HCT116 (cell line): ENCODE results near the gene FAP. TPM values are rescaled to one million over a fixed set of nuclear protein-coding genes. Genes with fewer than 3 reads are reported as not detected.

Source experiments
- ATAC-seq: fragments of 200-7000 bp; cut with Tn5 transposase; 2 replicates; pipeline ENCODE4 v1.9.1; 2020; ENCODE audit warnings: mild to moderate bottlenecking, moderate library complexity
- BruUV-seq: library from RNA; stranded (reverse); fragments of 400-500 nt; replicated peaks from 2 replicates; lab custom pipeline; 2021; lab: Mats Ljungman, UMichigan
- CTCF ChIA-PET: fragments of 300-600 bp; sonication (Branson Sonifier 250); formaldehyde crosslinking; loops from one replicate; lab custom pipeline; 2021; ENCODE audit warnings: antibody characterized with exemption; lab: Charles Lee
- POLR2A ChIA-PET: fragments of 300-600, 350-600 bp; sonication (Branson Sonifier 250); formaldehyde crosslinking; loops from one replicate; lab custom pipeline; 2021; ENCODE audit warnings: antibody characterized with exemption; lab: Charles Lee
- RAD21 ChIA-PET, 2 experiments: fragments of 300-600 bp; sonication (Branson Sonifier 250); formaldehyde crosslinking; loops; one replicate each; lab custom pipeline; 2023; ENCODE audit warnings: low total read pairs in 2 of 2; ENCODE audit not compliant: uncharacterized antibody in 2 of 2, unreplicated experiment in 2 of 2, low non-redundant PET in 1 of 2; lab: Charles Lee
- DNase-seq: peaks from one replicate; pipeline ENCODE4 v3.0.0-alpha.2; 2010; ENCODE audit warnings: low read depth, low spot score
- H2AFZ ChIP-seq: fragments of 200-600 bp; shearing (Covaris generic), sonication (generic); 2 replicates; pipeline ENCODE4 v1.6.1; 2017; ENCODE audit warnings: low read depth, mixed run types, mixed read lengths, antibody characterized with exemption, low read length; ENCODE audit not compliant: poor library complexity, severe bottlenecking
- H3K27ac ChIP-seq: 2 replicates; pipeline ENCODE4 v1.5.1; 2012; ENCODE audit warnings: low read depth, low read length
- H3K27me3 ChIP-seq: fragments of 200-600 bp; sonication (generic); 2 replicates; pipeline ENCODE4 v1.6.1; 2016; ENCODE audit warnings: mixed run types, low read length, mixed read lengths; ENCODE audit not compliant: insufficient read depth
- H3K36me3 ChIP-seq, 2 experiments: fragments of 200-500 bp in 1 of 2; fragments of 200-600 bp in 1 of 2; sonication (Bioruptor generic) in 1 of 2; sonication (generic) in 1 of 2; 2 replicates each; pipeline versions ENCODE4 v1.5.1 to v1.6.1; 2014 to 2016; ENCODE audit warnings: low read length in 2 of 2, inconsistent platforms in 1 of 2, mixed read lengths in 1 of 2, mixed run types in 1 of 2; ENCODE audit not compliant: insufficient read depth in 2 of 2, control insufficient read depth in 1 of 2
- H3K4me1 ChIP-seq, 2 experiments: fragments of 200-600 bp in 1 of 2; sonication (generic) in 1 of 2; 2 replicates each; pipeline versions ENCODE4 v1.5.1 to v1.6.1; 2012 to 2017; ENCODE audit warnings: low read length in 2 of 2, inconsistent platforms in 1 of 2, mild to moderate bottlenecking in 1 of 2, mixed read lengths in 1 of 2, mixed run types in 1 of 2, moderate library complexity in 1 of 2; ENCODE audit not compliant: insufficient read depth in 2 of 2, control insufficient read depth in 1 of 2
- H3K4me2 ChIP-seq: fragments of 200-600 bp; sonication (generic); 2 replicates; pipeline ENCODE4 v1.6.1; 2017; ENCODE audit warnings: mixed run types, low read length, mixed read lengths
- H3K4me3 ChIP-seq, 2 experiments: fragments of 200-600 bp in 1 of 2; sonication (generic) in 1 of 2; replicated peaks in 1 of 2; 2 replicates each; pipeline ENCODE4 v1.5.1; 2011 to 2016; ENCODE audit warnings: low read length in 2 of 2, control low read depth in 1 of 2, low read depth in 1 of 2, mild to moderate bottlenecking in 1 of 2, mixed read lengths in 1 of 2, mixed run types in 1 of 2
- H3K79me2 ChIP-seq: fragments of 200-600 bp; sonication (generic); 2 replicates; pipeline ENCODE4 v1.6.1; 2017; ENCODE audit warnings: mild to moderate bottlenecking, mixed run types, low read length, moderate library complexity, mixed read lengths; ENCODE audit not compliant: insufficient read depth
- H3K9ac ChIP-seq: fragments of 200-600 bp; sonication (generic); 2 replicates; pipeline ENCODE4 v1.6.1; 2016; ENCODE audit warnings: low read length, mixed read lengths
- H3K9me2 ChIP-seq: fragments of 200-600 bp; sonication (generic), shearing (Covaris generic); 2 replicates; pipeline ENCODE4 v1.6.1; 2017; ENCODE audit warnings: mixed run types, mild to moderate bottlenecking, moderate library complexity; ENCODE audit not compliant: insufficient read depth
- H3K9me3 ChIP-seq, 2 experiments: fragments of 200-500 bp in 1 of 2; fragments of 200-600 bp in 1 of 2; sonication (Bioruptor generic) in 1 of 2; sonication (generic) in 1 of 2; 2 replicates each; pipeline ENCODE4 v1.6.1; 2014 to 2017; ENCODE audit warnings: low read length in 2 of 2, mixed read lengths in 2 of 2, inconsistent platforms in 1 of 2, low read depth in 1 of 2, mild to moderate bottlenecking in 1 of 2, mixed run types in 1 of 2, moderate library complexity in 1 of 2; ENCODE audit not compliant: control insufficient read depth in 1 of 2, insufficient read depth in 1 of 2
- H4K20me1 ChIP-seq: fragments of 200-600 bp; sonication (generic), shearing (Covaris generic); 2 replicates; pipeline ENCODE4 v1.6.1; 2017; ENCODE audit warnings: mixed run types, mild to moderate bottlenecking, moderate library complexity; ENCODE audit not compliant: insufficient read depth
- CEBPB ChIP-seq: IDR thresholded peaks from 2 replicates; pipeline ENCODE4 v1.6.1; 2012; ENCODE audit warnings: low read depth
- ELF1 ChIP-seq: IDR thresholded peaks from 2 replicates; pipeline ENCODE4 v1.6.1; 2012; ENCODE audit warnings: low read depth, borderline replicate concordance
- EZH2phosphoT487 ChIP-seq: fragments of 200-600 bp; IDR thresholded peaks from 2 replicates; pipeline ENCODE4 v1.6.1; 2018; ENCODE audit warnings: antibody characterized with exemption, borderline replicate concordance
- JUND ChIP-seq: IDR thresholded peaks from 2 replicates; pipeline ENCODE4 v1.6.1; 2012
- POLR2AphosphoS5 ChIP-seq: IDR thresholded peaks from 2 replicates; pipeline ENCODE4 v1.6.1; 2011; ENCODE audit warnings: mild to moderate bottlenecking, low read depth, low read length, moderate library complexity
- RAD21 ChIP-seq: IDR thresholded peaks from 2 replicates; pipeline ENCODE4 v1.6.1; 2012; ENCODE audit warnings: low read depth, mild to moderate bottlenecking
- REST ChIP-seq: IDR thresholded peaks from 2 replicates; pipeline ENCODE4 v1.6.1; 2012; ENCODE audit warnings: low read depth
- SP1 ChIP-seq: IDR thresholded peaks from 2 replicates; pipeline ENCODE4 v1.6.1; 2012; ENCODE audit warnings: low read depth
- ZFX ChIP-seq: fragments of 450-650 bp; IDR thresholded peaks from 2 replicates; pipeline ENCODE4 v1.6.1; 2017
- ZNF274 ChIP-seq: fragments of 200-500 bp; sonication (Bioruptor generic); IDR thresholded peaks from 2 replicates; pipeline ENCODE4 v1.6.1; 2014; ENCODE audit warnings: mild to moderate bottlenecking, low read depth, low read length, inconsistent platforms
- intact Hi-C: fragments of 100-400 bp; cut with micrococcal nuclease; formaldehyde crosslinking; loops from 2 replicates; pipeline ENCODE4 v1.10.0; 2022
- total RNA-seq: library from RNA; stranded (reverse); gene quantifications from one replicate; pipeline ENCODE4 v1.2.1, GENCODE V29; 2021; ENCODE audit not compliant: unreplicated experiment

FAP gene
- total RNA-seq, 1 experiment from 2014 or later = not detected

GRCh38 chr2:162210385-162210784, 32.9 kb downstream of the FAP start:
- ATAC-seq = no peak
- Histone ChIP-seq H3K79me2 (no peaks in the 10 kb centered on the region), H3K4me2 (no peak overlapping the region), H2AFZ (no peak overlapping the region), H3K27ac (no peak overlapping the region), H3K9ac (no peak overlapping the region), H3K4me1 (no peaks in the 10 kb centered on the region), H3K27me3 (no peaks in the 10 kb centered on the region), H3K9me3 (no peaks in the 10 kb centered on the region), H4K20me1 (no peaks in the 10 kb centered on the region), H3K36me3 (no peaks in the 10 kb centered on the region), H3K4me3 (no peak overlapping the region), H3K9me2 (no peaks in the 10 kb centered on the region)
- DNase-seq = no peak
- CTCF ChIA-PET = interaction anchor here (0.7 to 1.9 kb wide), 2 partner anchors 10 to 57 kb away, joined by 3 to 5 read pairs; no protein-coding TSS in a partner anchor
- intact Hi-C loops = no loop called here
- TF ChIP-seq SP1 (no peak), REST (no peak), EZH2phosphoT487 (no peak), POLR2AphosphoS5 (no peak), CEBPB (no peak), RAD21 (no peak), ZNF274 (no peak), ELF1 (no peak), ZFX (no peak), JUND (no peak)
- no TSS peak for BruUV-seq
- RAD21 ChIA-PET = no interaction called here
- POLR2A ChIA-PET = no interaction called here
